Measurements from ENCODE around the gene LRFN5.

The LRFN5 gene

DNA sequence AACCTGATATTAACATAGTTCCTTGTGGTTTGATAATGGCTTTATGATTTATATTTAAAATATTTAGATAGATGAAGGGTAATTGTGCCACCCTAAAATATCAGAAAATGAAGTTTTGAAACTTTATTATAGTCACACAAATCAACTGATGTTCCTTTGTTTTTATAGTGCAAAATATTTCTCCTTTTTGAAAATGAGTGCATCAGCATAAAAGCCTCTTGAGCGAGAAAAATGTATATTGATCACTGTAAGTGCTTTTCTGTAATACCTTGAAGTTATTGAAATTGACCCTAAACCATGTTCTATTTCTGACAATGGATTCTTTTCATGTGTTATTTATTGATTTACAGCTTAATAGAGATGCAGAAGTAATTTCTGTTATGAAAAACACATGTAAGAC is 35.0 kb downstream of the LRFN5 start:
- H3K4me3 ChIP-seq (ENCODE audit: low read depth, low read length) = no peak overlapping the region
- TF ChIP-seq, protein P1, sequence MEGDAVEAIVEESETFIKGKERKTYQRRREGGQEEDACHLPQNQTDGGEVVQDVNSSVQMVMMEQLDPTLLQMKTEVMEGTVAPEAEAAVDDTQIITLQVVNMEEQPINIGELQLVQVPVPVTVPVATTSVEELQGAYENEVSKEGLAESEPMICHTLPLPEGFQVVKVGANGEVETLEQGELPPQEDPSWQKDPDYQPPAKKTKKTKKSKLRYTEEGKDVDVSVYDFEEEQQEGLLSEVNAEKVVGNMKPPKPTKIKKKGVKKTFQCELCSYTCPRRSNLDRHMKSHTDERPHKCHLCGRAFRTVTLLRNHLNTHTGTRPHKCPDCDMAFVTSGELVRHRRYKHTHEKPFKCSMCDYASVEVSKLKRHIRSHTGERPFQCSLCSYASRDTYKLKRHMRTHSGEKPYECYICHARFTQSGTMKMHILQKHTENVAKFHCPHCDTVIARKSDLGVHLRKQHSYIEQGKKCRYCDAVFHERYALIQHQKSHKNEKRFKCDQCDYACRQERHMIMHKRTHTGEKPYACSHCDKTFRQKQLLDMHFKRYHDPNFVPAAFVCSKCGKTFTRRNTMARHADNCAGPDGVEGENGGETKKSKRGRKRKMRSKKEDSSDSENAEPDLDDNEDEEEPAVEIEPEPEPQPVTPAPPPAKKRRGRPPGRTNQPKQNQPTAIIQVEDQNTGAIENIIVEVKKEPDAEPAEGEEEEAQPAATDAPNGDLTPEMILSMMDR (conservative IDR thresholded peaks at IDR 0.05; ENCODE audit: low read depth, low read length) = no peak
- no peak for DNase-seq (ENCODE audit: low read depth)

DNA sequence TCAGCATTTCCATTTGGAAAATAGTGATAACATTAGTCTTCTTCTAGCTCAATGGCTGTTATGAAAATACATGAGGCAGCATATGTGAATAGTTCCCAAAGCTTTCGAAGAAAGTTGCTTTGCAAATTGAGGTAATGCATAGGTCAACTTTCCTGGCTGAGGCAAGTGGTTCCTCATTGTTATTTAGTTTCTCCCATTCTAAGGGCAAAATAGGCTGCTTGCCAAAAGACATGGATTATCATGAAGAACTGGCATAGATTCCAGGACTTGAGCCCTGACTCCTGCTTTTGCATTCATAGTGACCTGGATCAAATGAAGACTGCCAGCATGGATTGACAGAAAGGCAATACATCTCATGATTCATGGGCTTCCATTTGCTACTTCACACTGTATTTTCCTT is 35.7 kb downstream of the LRFN5 start:
- TF ChIP-seq, protein P1 (conservative IDR thresholded peaks at IDR 0.05; ENCODE audit: low read depth, low read length) = no peak
- DNase-seq (ENCODE audit: low read depth) = no peak

DNA sequence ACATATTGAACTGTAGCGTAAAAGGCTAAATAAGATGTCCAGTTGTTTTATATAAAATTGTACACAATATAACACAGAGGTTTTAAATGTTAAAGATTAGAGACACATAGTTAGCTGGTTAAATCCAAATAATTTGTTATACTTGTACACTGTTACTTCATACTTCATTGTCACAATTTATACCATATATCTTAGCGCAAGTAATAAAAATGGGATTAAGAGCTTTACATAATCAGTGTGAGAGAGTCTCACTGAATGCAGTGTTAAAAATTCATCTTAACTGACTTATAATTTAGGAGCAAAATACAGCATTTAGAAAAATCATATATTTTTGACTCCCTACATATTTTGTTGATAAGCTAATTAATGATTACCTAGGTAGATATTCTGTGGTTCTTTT is 36.1 kb downstream of the LRFN5 start:
- no peak overlapping the region for H3K4me3 ChIP-seq (ENCODE audit: low read depth, low read length)
- no peak for DNase-seq (ENCODE audit: low read depth)
- TF ChIP-seq, protein P1 (conservative IDR thresholded peaks at IDR 0.05; ENCODE audit: low read depth, low read length) = no peak

More for the DNA sequence above, 35.7 kb downstream of the LRFN5 start:
- no peak overlapping the region for H3K4me3 ChIP-seq (ENCODE audit: low read depth, low read length)

DNA sequence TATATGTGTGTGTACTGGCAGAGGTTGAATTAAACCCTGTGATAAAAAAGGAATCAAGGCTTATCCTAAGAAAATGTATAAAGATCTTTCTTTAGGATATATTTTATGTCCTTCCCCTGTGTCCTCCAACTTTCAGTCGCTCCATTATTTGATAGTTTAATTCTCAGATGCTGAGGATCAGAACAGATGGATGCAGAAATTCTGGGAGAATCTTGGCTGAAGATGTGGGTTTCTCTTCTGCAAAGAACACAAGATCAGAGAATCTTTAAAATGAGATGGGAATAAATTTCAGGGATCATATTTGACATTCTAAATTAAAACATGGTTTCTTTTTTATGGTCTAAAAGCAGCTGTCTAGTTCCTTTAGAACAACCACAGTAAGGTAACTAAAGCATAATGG is 37.9 kb downstream of the LRFN5 start:
- DNase-seq (ENCODE audit: low read depth) = no peak
- H3K4me3 ChIP-seq (ENCODE audit: low read depth, low read length) = no peak overlapping the region
- TF ChIP-seq, protein P1 (conservative IDR thresholded peaks at IDR 0.05; ENCODE audit: low read depth, low read length) = no peak

DNA sequence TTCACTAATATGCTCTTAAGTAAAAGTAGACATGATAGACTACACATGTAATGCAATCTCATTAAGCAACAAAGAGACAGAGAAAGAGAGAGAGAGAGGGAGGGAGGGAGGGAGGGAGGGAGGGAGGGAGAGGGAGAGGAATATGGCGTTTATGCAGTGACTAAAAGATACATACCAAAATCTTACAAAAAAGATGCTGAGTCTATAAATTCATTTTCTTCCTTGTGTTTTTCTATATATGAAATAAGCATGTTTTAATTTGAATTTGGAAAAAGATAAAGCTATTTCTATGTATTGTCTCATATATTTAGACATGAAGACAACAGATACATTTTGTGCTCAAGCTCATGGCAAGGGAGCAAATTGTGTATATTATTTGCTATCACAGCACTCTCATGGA is 44.1 kb downstream of the LRFN5 start:
- DNase-seq (ENCODE audit: low read depth) = no peak
- H3K4me3 ChIP-seq (ENCODE audit: low read depth, low read length) = no peak overlapping the region
- TF ChIP-seq, protein P1 (conservative IDR thresholded peaks at IDR 0.05; ENCODE audit: low read depth, low read length) = no peak

DNA sequence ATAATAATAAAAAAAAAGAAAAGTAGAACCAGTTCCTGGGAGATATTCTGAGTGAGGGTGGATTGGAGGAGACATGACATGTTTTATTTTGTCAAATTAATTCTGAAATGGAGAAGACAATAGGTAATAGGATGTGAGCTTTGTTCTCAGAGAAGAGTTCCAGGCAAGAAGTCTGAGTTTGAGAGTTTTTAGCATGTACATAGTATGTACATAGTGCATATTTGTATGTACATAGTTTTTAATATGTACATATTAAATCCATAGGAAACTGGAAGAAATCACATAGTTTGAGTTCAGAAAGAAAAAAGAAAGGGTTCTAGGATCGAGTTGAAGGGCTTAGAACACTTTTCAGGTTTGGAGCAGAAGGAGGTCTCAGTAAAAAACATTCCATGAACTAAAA is 47.5 kb downstream of the LRFN5 start:
- TF ChIP-seq, protein P1 (conservative IDR thresholded peaks at IDR 0.05; ENCODE audit: low read depth, low read length) = no peak
- H3K4me3 ChIP-seq (ENCODE audit: low read depth, low read length) = no peak overlapping the region

DNA sequence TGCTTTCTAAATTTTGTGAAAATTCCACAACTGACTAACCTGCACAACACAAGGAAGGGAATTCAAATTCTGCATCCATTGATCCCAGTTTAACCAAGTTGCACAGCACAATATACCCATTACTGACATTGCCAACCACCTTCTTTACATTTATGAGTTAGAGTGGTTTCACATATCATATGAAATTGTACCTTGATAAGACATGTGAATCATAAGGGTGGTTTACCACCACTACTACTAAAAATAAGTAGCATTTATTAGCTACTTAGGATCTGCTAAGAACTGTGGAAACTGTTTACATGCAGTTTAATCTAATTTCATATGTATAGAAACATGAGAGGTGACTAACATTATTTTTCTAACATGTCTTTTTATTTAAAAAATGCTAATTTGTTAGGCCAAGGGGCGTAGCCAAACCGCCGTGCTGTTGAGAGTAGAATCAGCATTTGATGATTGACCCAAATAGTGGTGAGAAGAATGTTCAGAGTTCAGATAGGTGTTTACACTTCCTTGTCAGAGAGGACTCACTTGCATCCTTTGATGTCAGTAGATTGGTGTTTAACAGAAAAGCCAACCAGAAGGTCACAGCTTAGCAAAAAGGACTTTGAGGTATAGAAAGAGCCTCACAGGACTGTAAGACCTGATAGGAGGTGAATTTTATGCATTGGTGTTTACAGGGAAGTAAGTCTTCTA is 56.2 kb downstream of the LRFN5 start:
- H3K4me3 ChIP-seq (ENCODE audit: low read depth, low read length) = no peak overlapping the region
- no peak for DNase-seq (ENCODE audit: low read depth)
- TF ChIP-seq, protein P1 (conservative IDR thresholded peaks at IDR 0.05; ENCODE audit: low read depth, low read length) = no peak

More for the DNA sequence above, 47.5 kb downstream of the LRFN5 start:
- DNase-seq (ENCODE audit: low read depth) = no peak
